NCI-H69 (cell line): Measurements from ENCODE around the gene ZNF366.
A peak's percentile ranks its signal among the peaks of the same experiment; 100 is the strongest.

Experiments
- DNase-seq: peaks from one replicate; lab custom pipeline; 2025; lab: John Stamatoyannopoulos, UW

Gene ZNF366

GRCh38 chr5:72441094-72441723, 66.0 kb downstream of the ZNF366 start:
- no peak for DNase-seq

GRCh38 chr5:72440207-72440638, 67.0 kb downstream of the ZNF366 start:
- DNase-seq, result no peak

DNA sequence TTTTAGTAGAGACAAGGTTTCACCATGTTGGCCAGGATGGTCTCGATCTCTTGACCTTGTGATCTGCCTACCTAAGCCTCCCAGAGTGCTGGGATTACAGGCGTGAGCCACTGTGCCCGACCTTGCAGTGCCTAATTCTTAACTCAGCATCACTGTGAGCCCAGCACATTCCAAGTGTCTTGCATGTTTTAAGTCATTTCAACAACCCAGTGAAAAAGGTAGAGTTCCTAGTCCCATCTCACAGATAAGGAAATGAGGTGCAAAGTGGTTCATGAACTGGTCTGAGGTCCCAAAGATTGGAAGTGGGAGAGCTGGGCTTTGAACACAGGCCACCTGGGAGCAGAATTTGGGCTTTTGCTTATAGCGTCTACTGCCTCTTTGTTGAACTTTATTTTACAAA, 68.0 kb downstream of the ZNF366 start:
- no peak for DNase-seq

GRCh38 chr5:72438141-72438540, 69.1 kb downstream of the ZNF366 start:
- no peak for DNase-seq

DNA sequence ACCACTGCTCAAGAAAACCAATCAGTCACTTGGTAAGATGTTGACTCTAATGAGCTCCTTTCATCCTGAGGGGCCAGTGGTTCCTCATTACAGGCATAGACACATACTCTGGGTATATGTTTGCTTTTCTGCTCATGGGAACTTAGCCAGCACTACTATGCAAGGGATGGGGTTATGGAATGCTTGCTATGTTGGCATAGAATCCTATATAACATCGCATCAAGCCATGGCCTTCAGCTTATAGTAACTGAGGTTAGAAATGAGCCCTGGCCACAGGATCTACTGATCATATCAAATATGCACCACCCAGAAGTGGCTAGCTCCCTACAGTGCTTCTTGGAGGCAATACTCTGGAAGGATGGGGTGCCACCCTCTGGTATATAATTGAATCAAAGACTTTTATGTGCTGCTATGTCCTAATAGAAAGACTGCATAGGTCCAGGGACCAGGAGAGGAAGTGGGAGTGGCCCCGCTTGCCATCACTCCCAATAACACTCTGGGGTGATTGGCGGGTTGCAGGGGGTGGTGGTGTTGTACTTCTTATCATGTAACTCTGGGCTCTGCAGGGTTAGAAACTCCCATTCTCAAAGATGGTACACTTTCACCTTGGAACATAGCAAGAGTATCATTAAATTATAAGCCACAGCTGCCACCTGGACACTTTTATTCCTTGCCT, 70.3 kb downstream of the ZNF366 start:
- DNase-seq, result no peak

DNA sequence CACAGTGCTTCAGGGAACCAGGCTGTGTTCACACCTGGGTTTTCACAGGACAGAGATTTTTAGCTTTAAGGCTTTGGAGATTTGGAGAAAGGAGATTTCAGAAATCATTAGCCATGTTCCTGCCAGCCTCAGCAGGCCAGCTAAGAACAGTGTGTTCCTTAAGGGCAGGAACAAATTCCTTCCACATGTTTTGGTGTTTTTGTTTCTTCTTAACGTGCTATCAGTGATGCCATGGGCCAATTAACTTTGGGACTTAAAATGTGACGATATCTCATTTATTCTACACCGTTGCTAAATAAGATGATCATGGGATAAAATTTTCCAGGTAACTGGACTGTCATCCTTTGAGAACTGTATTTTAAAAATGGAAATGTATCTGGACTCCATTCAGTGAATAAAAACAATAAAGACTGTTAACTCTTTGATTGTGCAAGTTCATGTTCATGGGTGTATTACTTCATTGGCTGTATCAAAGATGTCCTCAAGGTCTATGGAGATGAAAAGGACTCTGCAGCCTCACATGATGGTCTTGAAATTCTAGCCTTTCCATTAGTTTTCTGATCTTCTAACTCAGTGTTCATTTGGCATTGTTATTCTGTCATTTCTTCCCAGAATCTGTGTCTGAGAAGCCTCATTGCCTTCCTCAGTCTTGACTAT, 72.3 kb downstream of the ZNF366 start:
- DNase-seq, result no peak

DNA sequence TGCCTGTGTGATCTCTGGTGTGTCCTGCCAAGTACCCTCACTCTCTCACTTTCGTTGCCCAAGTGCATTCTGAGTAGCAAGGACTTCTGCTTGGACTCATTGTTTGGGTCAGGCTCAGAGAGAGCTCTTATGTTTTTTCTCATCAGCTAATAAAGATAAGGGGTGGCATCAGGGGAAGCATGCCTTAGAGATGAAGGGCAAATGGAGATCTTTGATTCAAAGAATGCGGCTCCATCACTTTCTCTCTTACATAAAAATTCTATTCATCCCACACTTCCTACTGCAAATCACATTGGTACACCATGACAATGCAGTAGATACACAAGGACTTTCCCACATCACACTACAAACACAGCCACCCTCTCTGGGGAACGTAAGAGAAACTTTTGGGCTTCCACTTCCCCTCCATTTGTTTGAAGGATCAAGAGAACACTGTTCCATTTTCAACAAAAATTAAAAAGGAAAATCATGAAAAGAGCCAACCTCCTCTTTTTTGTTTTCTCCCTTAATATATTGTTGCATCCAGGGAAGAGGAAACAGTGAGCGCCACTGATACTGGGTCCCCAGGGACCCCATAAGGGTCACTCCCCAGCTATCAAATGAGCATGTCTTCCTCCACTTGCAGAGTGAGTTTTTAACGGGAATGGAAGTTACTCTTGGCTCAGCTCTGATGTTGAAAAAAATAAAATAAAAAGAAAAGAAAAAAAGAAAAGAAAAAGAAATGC, 73.0 kb downstream of the ZNF366 start:
- DNase-seq, result no peak

DNA sequence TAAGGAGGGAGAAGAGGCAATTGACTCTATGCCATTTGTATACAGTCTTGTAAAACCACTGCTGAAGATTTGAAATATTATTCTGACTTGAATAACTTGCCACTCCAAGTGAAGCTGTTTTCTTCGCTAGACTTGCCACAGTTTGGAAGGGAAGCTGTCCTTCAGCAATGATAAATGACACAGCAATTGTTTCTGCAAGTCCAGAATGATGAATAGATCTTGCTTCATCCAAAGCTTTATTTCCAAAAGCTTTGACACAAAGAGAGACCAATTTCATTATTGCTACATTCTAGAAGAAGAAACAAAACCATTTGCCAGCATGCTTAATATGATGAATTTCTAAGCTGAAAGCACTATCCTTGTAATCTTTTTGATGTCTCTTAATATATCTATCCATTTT, 73.7 kb downstream of the ZNF366 start:
- DNase-seq, result no peak

GRCh38 chr5:72428669-72429068, 78.5 kb downstream of the ZNF366 start:
- no peak for DNase-seq

GRCh38 chr5:72427488-72428437, 79.4 kb downstream of the ZNF366 start:
- peak; percentile 13 for DNase-seq

GRCh38 chr5:72427016-72427415, 80.2 kb downstream of the ZNF366 start:
- no peak for DNase-seq

DNA sequence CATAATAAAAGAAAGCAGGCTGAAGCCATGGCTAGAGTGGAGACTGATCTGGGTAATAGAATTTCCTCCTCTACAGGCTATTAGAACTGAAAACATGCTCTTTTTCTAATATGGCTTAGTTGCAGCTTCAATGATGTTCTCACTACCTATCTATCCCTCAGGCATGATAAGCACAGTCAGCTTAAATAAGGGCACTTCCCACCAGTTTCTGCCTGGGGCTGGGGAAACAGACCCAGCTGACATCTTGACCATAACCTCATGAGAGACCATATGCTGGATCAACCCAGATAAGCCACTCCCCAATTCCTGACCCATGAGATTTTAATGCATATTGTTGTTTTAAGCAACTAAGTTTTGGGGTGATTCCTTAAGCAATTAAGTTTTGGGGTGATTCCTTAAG, 81.2 kb downstream of the ZNF366 start:
- no peak for DNase-seq

DNA sequence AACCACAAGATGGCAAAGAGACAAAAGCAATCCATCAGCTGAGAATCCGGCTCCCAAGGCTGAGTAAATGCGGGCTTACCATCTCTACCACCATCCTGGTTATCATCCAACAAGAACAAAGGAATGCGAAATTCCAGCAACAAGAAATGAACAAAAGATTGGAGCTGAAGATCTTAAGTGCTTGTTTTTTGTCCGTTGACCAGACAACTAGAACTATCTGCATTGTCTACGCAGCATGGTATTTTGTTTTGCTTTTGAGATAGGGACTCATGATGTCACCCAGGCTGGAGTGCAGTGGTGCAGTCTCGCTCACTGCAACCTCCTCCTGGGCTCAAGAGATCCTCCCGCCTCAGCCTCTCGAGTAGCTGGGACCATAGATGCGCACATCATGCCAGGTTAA, 88.9 kb downstream of the ZNF366 start:
- DNase-seq, result no peak

DNA sequence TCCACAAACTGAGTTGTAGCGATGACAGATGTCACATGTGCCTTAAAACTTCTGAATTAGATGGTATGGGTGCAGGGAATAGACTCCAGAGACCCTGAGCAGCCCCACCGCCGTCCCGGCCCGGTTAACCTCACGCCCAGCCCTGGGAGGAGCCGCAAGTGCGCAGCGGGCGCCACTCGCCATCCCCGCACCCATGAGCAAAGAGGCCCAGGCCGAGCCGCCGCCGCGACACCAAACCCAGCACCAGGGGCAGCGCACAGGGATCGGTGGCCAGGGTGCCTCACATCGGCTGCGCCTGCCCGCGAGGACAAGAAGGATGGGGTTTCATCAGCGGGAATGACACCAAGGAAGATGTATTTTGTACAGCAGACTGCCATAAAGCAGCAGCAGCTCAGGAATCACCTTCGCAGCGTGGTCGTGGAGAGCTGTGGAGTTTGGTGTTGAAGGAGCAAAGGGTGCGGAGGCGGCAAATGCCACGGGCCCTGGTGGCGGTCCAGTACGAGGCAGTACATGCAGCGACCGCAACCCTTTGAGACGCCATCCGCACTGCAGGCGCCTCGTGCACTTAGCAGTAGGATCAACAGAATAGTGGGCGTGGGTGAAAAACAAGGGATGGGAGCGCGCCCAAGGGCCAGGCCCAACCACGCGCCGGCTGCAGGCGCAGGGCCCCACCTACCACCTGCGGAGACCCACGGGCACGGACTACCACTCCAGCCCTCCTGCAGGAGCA, 89.7 kb downstream of the ZNF366 start:
- no peak for DNase-seq

DNA sequence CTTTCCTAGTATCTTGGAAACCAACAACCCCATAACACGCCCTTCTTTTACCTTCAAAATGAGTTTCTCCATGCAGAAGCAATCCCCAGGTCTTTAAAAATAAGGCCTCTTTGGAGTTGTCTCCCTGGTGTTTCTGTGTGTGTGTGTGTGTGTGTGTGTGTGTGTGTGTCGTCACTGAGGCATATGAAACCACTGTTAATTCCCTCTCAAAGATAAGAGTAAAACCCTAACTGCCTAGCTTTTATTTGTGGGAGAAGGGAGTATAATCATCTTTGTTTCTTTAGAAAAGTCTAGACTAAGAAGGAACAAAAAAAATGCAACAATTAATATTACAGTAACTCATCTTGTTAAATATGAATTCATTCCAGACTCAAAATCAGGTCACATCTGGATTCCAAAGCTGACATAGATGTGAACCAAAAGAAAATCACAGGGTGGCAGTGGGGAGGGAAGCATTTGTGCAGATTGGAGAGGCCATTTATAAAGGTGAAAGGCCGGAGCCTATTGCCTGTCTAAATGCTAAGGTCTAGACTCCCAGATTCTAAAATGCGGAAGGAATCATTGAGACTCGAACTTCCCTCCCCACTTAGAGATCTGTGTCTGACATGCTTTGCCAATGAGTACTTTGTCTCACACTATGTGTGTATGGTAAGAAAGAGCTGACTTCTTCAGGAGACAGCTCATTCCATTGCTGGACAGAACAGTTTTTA, 91.4 kb downstream of the ZNF366 start:
- DNase-seq, result no peak

GRCh38 chr5:72412283-72413055, 94.7 kb downstream of the ZNF366 start:
- DNase-seq, result no peak

DNA sequence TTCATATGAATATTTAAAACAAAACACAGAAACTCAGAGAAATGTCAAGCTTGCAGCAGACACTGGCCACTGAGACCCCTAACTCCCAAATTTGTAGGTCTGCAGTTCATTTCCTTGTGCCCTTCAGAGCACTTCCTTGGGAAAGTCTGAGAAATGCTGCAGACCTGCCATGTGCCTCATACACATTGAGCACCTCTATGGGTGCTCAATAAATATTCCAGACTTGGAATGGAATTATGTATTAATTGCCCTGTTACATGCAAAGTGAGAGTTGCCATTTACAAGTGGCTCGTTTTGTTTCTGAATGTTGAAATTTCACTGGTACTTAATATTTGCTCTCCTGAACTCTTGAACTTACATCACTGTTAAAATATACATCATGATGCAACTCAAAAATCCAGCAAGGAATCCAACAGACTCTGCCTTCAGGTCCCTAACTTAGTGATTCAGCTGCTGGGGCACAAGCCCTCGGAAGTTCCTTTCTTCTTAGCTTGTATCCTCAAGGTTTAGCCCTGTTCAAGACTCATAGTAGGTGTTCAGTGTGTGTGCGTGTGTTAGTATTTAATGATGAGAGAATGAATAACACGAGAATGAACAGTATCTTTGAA, 96.4 kb downstream of the ZNF366 start:
- no peak for DNase-seq

DNA sequence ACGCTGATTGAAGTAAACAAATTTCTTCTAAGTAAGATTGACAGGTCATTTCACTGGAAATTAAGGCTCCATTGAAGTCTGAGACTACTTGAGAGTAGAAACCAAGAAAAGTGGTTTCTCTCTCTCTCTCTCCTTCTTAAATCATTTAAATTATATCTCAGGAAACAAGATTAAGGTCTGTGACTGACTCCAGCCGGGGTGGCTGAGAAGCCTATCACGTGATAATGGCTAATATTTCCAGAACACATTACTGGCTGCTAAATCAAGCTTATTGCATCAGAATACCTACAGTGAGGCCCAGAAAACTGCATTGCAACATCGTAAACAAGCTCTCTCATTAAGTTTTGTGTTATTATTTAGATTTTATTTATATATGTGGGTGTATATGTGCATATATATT, 98.6 kb downstream of the ZNF366 start:
- DNase-seq, result no peak

GRCh38 chr5:72408127-72408526, 99.1 kb downstream of the ZNF366 start:
- DNase-seq, result no peak
